GM12873 (cell line): ENCODE results near the gene KRTAP10-7.
A peak's percentile ranks its signal among the peaks of the same experiment; 100 is the strongest.

Experiments used
- CTCF ChIP-seq: IDR thresholded peaks from 2 replicates; pipeline ENCODE4 v1.5.1; 2012; ENCODE audit warnings: low read depth, mild to moderate bottlenecking, moderate library complexity, low read length, control low read depth; ENCODE audit not compliant: insufficient read depth; ENCODE audit errors: missing control alignments

Gene KRTAP10-7

DNA sequence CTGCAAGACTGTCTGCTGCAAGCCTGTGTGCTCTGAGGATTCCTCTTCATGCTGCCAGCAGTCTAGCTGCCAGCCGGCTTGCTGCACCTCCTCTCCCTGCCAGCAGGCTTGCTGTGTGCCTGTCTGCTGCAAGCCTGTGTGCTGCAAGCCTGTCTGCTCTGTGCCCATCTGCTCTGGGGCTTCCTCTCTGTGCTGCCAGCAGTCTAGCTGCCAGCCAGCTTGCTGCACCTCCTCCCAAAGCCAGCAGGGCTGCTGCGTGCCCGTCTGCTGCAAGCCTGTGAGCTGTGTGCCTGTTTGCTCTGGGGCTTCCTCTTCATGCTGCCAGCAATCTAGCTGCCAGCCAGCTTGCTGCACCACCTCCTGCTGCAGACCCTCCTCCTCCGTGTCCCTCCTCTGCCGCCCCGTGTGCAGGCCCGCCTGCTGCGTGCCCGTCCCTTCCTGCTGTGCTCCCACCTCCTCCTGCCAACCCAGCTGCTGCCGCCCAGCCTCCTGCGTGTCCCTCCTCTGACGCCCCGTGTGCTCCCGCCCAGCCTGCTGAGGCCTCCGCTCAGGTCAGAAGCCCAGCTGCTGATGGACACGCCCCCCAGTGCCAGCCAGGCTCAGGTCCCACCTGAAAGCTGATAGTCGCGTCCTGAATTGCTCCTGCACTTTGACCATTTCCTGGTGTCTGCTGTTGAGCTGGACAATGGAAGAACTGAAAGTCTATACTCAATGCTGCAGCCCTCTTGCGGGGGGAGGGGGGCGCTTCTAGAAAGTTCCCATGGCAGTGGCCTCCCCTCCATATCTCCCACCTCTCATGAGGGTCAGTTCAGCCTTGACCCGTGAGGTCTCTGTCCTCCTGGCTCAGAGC lies 25.7 kb upstream of the KRTAP10-7 start:
- TF ChIP-seq CTCF: peak; percentile 6

GRCh38 chr21:44575307-44576024 lies 24.9 kb upstream of the KRTAP10-7 start:
- no peak for TF ChIP-seq CTCF

DNA sequence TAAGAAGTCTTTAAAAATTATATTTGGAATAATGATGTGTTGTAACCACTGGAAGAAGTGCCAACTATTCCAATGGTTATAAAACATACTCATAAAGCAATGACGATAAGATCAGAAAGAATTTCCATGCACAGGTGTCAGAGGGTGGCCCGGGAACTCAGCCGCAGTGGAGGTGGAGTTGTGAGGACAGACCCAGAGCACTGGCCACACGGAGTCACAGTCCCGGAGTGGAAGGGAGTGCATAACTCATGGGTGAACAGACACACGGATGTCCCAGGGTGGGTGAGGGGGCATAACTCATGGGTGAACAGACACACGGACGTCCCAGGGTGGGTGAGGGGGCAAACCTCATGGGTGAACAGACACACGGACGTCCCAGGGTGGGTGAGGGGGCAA lies 24.4 kb upstream of the KRTAP10-7 start:
- no peak for TF ChIP-seq CTCF

- no peak for TF ChIP-seq CTCF
Measured at GRCh38 chr21:44578371-44579055, 21.9 kb upstream of the KRTAP10-7 start.

DNA sequence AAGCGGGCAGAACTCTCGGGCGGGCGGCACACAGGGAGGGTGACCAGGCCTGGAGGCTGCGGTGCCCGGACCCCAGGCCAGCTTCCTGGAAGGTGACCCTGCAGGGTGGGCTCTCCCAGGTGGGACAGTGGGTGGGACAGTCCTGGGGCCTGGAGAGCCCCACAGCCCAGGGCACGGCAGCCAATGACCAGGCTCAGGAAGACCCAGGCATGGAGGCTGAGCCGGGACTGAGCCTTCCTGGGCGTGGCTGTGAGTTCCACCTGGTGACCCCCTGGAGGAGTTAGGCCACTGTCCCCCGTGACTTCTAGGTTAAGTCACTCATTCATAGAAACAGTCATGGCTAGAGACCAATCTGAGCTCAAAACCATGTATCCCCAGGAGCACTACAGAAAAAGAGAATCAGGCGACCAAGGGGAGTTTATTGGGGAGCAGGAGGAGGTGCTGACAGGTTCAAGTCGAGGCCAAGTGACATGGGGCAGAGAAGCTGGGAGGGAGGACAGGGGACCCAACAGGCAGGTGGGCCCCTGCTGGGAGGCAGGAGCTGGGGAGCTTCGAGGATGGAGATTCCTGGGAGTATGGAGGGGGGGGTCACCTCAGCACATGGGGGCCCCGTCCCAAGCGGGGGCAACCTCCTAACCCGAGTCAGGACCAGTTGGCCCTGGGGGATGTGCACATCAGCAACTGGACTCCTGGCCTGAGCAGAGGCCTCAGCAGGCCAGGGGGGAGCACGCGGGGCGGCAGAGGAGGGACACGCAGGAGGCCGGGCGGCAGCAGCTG lies 21.2 kb upstream of the KRTAP10-7 start:
- TF ChIP-seq CTCF: no peak

GRCh38 chr21:44579833-44580144 lies 20.6 kb upstream of the KRTAP10-7 start:
- no peak for TF ChIP-seq CTCF
